Adrenal gland (tissue), 5 donors: ENCODE data around the gene CANX.

ENCODE experiments used
- CTCF ChIP-seq, 6 experiments: fragments of 450-650 bp in 4 of 6; fragments of 200-600 bp in 2 of 6; sonication (generic) in 1 of 6; IDR thresholded peaks; 1 replicate in 5 of 6; 2 replicates in 1 of 6; pipeline versions ENCODE4 v1.5.1 to v1.8.0; 2016 to 2021; ENCODE audit warnings: antibody characterized with exemption in 6 of 6, mild to moderate bottlenecking in 2 of 6, moderate library complexity in 1 of 6
- POLR2A ChIP-seq, 2 donors: fragments of 450-650 bp; IDR thresholded peaks; one replicate each; pipeline ENCODE4 v1.6.1; 2017; ENCODE audit warnings: antibody characterized with exemption in 2 of 2, mild to moderate bottlenecking in 2 of 2, moderate library complexity in 1 of 2
- donor health status: DM: no; HTN: no; CAD: no.

GRCh38 chr5:179774442-179774841, 75.7 kb downstream of the CANX start:
- TF ChIP-seq CTCF (IDR thresholded peaks at IDR 0.05) (no peak), POLR2A (IDR thresholded peaks at IDR 0.05) (no peak)
